DMS79 (cell line): ENCODE data around the gene ADCY9.

Experiments used
- DNase-seq: peaks from one replicate; lab custom pipeline; 2025; lab: John Stamatoyannopoulos, UW

ADCY9 gene

DNA sequence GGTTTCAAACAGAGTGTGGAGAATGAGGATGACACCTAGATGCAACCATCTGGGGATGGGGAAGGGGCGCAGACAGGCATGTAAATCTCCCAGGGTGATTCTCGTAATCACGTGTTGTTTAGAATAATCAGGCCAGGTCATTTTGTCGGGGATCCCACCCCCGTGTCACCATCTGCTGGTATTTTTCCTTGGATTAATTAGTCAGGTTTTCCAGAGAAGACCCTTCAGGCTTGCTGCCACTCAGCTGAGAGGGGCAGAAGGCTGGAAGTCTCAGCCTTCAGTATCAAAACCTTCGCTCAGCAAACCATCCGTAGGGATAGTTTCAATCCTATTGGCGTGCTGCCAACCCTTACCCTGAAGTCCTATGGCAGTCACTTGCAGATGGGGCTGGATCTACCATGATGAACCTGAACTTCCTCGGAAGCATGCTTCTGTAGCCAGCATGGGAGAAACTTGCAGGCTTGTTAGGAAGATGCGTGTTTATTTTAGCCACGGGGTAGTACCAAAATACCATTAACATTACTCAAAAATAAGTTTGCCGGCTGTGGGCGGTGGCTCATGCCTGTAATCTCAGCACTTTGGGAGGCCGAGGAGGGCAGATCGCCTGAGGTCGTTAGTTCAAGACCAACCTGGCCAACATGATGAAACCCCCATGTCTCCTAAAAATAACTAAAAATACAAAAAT, 7.5 kb upstream of the ADCY9 start:
- no peak for DNase-seq

- DNase-seq, result no peak
Observed at GRCh38 chr16:4120176-4120575, 3.9 kb upstream of the ADCY9 start.

GRCh38 chr16:4117250-4117578, 972 bp upstream of the ADCY9 start:
- DNase-seq, result no peak

DNA sequence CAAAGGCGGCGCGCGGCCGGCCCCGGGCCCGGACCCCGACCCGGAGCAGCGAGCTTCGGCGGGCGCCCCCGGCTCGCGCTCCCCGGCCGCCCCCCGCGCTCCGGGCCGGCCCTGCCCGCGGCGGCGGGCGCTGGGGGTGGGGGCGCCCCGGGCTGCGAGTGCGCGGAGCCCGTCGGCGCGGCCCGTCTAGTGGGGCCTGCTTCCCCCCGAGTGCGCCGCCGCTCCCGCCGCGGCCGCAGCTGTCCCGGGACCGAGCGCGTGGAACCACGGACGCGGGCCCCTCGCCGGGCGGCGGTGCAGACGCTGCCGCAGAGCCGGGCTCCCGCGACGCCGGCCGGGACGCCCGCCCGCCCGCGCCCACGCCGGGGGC, 308 bp downstream of the ADCY9 start:
- DNase-seq, result no peak

- no peak for DNase-seq
Observed at GRCh38 chr16:4115209-4115948, 863 bp downstream of the ADCY9 start.

DNA sequence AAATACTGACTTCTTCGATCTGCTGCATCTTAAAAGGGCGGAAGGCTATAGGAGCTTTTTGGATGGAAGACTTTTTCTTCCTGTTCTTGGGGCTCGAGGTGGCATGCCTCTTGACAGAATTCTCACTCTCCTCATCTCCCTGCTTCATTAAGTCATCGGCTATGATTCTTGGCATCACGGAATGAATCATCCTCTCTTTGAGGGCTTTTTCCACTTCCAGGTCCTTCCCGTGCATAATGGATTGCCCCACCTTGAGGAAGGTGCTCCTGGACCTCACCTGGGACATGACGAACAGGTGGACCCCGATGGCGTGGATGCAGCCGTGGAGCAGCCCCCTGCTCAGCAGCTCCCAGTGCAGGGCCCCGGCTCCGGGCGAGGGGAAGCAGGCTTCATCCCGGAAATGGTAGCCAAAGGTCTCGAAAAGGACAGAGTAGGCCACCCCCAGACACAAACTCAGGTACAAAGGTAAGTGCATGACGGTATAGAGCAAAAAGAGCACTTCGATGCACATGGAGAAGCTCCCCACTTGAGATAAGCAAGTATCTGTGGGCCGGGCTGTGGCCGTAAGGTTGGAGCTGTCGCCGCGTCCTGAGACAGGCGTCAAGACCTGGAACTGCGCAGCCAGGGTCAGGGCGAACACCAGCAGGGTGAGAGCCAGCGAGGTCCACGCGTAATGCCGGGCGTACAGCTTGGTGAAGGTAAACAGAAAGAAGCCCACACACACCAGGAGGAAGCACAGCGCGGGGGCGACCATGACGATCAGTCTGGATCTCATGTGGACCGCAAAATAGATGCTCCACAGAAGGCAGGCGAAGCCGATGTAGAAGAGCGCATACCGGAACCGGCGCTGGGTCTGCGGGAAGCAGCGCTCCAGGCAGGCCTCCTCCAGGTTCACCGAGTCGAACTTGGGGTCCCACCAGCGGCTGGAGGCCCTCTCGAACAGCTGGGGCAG, 1.7 kb downstream of the ADCY9 start:
- DNase-seq, result no peak

DNA sequence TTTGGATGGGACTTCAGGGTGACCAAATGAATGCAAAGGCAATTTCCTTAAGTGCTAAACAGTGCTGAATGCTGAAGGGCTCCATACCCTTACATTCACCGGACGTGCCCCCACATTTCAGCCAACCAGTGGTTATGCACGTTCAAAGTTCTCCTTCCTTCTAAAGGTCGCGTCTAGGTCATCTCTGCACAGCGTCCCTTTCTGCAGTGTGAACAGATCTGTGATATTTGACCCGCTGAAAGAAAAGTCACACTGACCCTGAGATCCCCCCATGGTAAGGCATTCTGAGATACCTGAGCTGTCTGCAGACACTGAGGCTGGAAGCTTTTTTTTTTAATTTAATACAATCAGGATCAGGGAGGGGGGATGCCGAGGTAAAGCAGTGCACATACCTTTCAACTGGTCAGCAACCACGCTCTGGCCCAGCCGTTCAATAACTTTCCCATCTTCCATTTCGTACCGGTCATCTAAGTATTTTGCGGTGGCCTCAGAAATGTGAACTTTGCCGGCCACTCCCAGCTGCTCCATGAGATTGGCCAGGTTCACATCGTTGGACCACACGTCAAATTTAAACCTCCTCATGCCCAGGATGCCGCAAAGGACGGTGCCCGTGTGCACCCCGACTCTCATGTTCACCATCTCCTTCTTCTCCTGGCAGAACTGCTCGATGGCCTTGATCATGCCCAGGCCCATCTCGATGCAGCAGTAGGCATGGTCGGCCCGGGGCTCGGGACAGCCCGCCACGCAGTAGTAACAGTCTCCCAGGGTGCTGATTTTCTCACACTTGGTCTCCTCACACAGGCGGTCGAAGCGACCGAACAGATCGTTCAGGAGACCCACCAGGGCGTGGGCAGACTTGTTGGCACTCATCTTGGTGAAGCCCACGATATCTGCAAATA, 2.6 kb downstream of the ADCY9 start:
- no peak for DNase-seq

DNA sequence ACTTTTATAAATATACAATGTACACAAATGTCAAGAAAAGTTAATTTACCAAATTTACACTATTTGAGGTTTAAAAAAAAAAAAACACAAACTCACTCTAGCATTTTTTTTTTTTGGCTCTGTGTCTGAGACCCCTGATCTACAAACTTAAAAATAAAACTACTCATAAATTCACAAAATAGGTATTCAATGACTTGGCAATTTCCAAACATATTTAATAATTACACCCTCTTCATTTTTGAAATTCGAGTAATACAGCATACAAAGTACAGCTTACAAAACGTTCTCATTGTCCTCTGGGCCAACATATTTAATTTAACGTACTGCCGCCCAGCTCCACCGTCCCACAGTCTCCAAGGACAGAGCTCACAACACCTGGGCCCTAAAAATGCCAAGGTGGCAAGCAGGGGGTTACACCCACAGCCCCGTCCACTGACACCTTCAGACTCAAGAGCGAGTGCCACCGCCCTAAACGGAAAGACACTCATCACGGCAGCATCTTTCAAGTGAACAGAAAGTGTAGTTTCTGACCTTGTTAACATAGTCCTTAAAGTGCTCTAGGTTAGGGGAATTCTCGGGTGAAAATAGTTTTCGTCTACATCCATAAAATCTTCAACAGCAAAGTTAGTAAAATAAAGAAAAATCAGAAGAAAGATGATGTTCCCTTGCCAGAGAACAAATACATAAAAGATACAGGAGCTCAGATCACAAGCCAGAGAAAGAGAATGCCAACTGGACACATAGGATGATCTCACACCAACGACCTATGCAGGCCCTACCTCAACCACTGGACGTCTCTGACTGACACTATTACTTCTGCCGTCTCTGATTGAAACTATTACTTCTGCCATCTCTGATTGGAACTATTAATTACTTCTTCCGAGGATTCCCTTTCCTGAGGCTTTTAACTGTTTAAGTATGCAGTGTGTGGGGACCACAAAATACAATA, 4.2 kb downstream of the ADCY9 start:
- no peak for DNase-seq

GRCh38 chr16:4110680-4111079, 5.6 kb downstream of the ADCY9 start:
- no peak for DNase-seq

- no peak for DNase-seq
Observed at GRCh38 chr16:4110065-4110464, 6.2 kb downstream of the ADCY9 start.

- DNase-seq, result no peak
Observed at GRCh38 chr16:4109250-4109736, 6.9 kb downstream of the ADCY9 start.

- no peak for DNase-seq
Observed at GRCh38 chr16:4106516-4106915, 9.7 kb downstream of the ADCY9 start.

- no peak for DNase-seq
Observed at GRCh38 chr16:4105848-4106247, 10.4 kb downstream of the ADCY9 start.

GRCh38 chr16:4103745-4104144, 12.5 kb downstream of the ADCY9 start:
- no peak for DNase-seq

DNA sequence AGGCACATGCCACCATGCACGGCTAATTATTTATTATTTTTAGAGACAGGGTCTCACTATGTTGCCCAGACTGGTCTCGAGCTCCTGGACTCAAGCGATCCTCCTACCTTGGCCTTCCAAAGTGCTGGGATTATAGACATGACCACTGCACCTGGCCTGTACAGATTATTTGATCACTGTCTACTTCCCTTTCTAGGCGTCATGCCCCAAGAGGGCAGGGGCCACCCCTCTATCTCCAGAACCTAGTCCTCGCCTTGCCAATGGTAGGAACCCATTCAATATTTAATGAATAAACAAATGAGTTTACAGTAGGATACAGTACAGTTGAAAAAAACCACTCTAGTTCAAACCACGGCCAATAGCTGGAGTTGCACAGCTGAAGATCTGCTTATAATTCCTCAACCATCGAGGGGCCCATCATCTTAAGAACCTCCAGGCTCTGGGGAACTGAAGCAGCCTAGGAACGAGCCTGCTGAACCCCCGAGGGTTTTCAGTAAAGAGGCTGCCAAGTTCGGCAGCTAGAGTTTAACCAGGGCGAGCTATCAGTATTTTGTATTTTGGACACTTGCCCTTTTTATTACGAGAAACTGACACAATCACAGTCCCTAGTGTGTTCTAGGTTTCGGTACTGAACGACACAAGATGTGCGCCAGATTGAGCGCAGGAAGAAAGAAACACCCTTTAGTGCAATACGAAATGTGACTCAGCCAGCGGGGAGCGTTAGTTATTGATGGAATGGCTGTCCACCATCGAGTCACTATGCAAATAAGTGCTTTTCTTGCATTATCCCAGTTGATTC, 14.6 kb downstream of the ADCY9 start:
- no peak for DNase-seq

- DNase-seq, result no peak
Observed at GRCh38 chr16:4098501-4098900, 17.7 kb downstream of the ADCY9 start.

DNA sequence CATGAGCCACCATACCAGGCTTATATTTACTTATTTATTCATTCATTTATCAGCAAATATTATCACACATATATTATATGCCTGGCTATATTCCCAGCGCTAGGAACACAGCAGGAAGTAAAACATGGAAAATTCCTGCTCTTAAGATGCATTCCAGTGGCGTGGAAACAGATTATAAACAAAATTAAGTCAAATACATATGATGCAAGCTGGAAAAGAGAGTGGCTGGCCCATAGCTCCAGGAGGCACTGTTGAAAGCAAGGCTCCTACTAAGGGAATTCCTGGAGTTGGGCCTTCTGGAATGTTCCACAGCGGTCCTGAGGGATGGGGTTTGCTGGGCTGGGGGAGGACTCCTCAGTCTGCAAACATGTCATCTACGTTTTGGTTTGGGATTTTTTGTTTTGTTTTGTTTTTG, 18.4 kb downstream of the ADCY9 start:
- DNase-seq, result no peak

GRCh38 chr16:4096509-4096908, 19.7 kb downstream of the ADCY9 start:
- no peak for DNase-seq

- DNase-seq, result no peak
Observed at GRCh38 chr16:4094127-4094773, 22.0 kb downstream of the ADCY9 start.
